ENCODE results near the gene APLP1. TPM values are rescaled to one million over a fixed set of nuclear protein-coding genes. Genes with fewer than 3 reads are reported as not detected.
"Not testable (repeated sequence)": the region's sequence is repeated elsewhere in the genome, so short reads cannot be mapped to it uniquely, and the experiment has no call there.

The APLP1 gene
- 23.6 TPM for polyA plus RNA-seq (2012; ENCODE audit: insufficient read depth, insufficient read length)

DNA sequence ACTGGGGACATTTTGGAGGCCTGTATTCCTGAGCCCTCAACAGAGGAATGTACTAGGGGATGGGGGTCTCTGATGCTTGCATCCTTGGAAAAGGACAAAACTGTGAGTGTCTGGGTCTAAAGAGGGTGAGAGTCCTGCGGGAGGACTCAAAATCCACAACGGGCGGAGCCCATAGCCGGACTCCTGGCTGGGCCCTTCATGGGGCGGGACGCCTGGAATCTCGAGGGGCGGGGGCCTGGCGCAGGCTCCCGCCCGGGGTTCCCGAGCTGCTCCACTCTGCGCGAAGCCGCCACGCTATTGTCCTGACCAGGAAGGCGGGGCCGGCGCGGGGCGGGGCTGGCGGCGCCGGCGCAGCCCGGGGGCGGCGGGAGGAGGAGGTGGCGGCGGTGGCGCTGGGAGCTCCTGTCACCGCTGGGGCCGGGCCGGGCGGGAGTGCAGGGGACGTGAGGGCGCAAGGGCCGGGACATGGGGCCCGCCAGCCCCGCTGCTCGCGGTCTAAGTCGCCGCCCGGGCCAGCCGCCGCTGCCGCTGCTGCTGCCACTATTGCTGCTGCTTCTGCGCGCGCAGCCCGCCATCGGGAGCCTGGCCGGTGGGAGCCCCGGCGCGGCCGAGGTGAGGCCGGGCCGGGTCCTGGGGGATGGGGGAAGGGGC, at the start of gene APLP1:
TSS of gene APLP1 (plus strand) at position 403 of the 651 bp plus-strand sequence. CDS start at position 466, 63 bp downstream.
- peak within 1 kb of the TSS; percentile 49 for H3K4me3 ChIP-seq (ENCODE audit: low read length)
- DNase-seq (ENCODE audit: low read depth, low spot score) = no peak

DNA sequence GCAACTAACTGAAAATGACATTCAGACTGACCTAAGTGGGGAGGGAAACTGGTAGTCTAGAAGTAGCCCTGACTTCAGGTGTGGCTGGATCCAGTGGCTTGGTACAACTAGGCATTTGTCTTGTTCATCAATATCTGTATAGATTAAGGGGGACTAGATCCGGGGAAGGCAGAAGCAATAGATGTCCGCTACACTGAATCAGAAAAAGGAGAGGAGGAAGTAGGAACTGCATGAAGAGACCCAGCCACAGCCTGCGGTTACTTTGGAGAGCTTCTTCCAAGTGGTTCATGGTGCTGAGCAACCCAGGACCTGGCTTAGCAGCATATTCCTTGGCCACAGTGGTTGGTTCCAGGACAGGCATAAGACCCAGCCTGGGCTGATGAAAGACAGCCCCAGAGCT, 45.8 kb upstream of the APLP1 start:
- DNase-seq (ENCODE audit: low read depth, low spot score) = peak; percentile 41
- H3K4me3 ChIP-seq (ENCODE audit: low read length) = peak overlapping the region; percentile 7; the same call in 1 of the 2 replicates

DNA sequence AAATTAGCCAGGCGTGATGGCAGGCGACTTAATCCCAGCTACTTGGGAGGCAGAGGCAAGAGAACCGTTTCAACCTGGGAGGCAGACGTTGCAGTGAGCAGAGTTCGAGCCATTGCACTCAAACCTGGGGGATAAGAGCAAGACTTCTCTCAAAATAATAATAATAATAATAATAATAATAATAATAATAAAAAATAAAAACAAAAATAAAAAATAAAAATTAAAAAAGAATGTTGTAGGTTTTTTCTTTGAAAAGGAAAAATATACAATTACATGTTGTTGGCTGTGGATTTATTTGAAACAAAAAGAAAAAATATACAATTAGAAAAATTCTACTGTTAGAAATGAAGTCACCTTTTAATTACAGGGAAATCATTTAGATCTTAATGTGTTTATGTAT, 44.2 kb upstream of the APLP1 start:
- DNase-seq (ENCODE audit: low read depth, low spot score) = no peak
- H3K4me3 ChIP-seq (ENCODE audit: low read length) = no peak overlapping the region

DNA sequence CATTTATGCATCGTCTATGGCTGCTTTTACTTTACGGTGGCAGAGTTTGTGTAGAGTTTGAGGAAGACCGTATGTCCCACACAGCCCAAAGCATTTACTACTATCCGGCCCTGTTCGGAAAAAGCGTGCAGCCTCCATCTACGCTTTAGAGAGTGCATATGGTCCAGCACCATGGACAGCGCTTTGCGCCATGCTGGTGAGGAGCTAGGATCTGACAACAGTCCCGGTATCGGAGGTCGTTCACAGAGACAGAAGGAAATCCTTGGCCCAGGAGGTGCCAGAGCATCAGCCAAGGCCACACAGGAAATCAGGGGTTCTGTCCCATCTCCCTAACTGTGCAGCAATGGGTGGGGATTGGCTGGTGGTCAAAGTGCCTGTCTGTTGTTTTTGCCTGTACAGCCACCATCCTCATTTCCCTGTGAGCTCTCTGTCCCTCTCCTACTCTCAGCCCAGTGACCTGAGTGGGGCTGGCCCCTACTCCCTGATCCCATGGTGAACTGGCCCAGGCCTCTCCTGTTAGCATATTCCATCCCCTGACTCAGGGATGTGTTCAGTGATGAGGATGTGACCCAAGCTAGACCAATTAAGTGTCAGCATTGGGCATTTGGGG, 39.6 kb upstream of the APLP1 start:
- no peak overlapping the region for H3K4me3 ChIP-seq (ENCODE audit: low read length)
- DNase-seq (ENCODE audit: low read depth, low spot score) = peak; percentile 51

DNA sequence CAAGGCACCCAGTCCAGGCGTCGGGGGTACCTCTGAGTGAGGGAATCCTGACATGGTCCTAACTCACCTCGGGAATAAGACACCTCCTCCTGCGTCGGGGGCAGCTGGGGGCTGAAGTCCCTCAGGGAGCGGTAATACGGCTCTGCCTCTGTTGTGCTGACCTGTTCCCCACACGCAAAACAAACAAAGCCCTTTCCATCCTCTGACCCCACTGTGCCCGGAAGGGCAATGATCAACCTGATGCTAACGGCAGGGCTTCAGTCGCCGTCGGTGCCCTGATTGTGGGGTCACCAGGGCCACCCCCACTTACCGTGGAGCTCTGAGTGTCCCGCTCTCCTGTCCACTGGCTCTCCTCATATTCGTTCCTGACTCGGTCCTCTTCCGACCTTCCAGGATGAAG, 37.4 kb upstream of the APLP1 start:
- no peak overlapping the region for H3K4me3 ChIP-seq (ENCODE audit: low read length)
- no peak for DNase-seq (ENCODE audit: low read depth, low spot score)

DNA sequence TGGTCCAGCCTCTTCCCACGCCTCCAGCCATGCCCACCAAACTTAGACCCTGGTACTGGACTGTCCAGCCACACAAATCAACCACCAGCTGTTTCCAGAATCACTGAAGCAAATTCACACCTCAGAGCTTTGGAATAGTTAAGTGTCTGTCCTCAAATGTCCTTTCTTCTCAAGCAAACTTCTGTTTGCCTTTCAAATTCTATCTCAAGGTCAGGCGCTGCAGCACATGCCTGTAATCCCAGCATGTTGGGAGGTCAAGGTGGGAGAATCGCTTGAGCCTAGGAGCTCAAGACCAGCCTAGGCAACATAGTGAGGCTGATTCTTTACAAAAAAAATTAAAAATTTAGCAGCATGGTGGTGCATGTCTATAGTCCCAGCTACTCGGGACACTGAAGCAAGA, 36.3 kb upstream of the APLP1 start:
- DNase-seq (ENCODE audit: low read depth, low spot score) = no peak
- no peak overlapping the region for H3K4me3 ChIP-seq (ENCODE audit: low read length)

DNA sequence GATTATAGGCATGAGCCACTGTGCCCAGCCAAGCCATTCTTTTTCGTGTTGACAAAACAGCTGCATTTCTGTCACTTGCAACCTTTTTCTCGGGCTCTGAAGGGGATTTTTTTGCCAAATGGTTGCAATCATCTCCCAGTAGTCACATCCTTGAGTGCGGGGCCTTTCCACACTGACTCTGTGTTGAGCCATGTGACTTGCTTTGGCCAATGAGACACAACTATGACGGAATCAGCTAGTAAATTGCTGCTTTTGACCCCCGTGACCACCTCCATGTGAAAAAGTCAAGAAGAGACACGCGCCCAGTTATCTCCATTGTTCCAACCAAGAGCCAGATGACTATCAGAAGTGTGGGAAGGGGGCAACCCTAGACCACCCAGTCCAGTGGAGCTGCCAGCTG, 34.4 kb upstream of the APLP1 start:
- no peak overlapping the region for H3K4me3 ChIP-seq (ENCODE audit: low read length)
- no peak for DNase-seq (ENCODE audit: low read depth, low spot score)

DNA sequence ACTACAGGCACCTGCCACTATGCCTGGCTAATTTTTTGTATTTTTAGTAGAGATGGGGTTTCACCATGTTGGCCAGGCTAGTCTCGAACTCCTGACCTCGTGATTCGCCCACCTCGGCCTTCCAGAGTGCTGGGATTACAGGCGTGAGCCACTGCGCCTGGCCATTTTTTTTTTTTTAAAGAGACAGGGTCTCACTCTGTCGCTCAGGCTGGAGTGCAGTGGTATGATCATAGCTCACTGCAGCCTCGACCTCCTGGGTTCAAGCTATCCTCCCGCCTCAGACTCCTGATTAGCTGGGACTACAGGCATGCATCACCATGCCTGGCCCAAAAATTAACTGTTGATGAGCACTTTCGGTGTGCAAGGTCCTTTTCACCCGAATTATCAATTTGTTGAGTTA, 32.3 kb upstream of the APLP1 start:
- not testable (repeated sequence) for H3K4me3 ChIP-seq (ENCODE audit: low read length); DNase-seq (ENCODE audit: low read depth, low spot score)

DNA sequence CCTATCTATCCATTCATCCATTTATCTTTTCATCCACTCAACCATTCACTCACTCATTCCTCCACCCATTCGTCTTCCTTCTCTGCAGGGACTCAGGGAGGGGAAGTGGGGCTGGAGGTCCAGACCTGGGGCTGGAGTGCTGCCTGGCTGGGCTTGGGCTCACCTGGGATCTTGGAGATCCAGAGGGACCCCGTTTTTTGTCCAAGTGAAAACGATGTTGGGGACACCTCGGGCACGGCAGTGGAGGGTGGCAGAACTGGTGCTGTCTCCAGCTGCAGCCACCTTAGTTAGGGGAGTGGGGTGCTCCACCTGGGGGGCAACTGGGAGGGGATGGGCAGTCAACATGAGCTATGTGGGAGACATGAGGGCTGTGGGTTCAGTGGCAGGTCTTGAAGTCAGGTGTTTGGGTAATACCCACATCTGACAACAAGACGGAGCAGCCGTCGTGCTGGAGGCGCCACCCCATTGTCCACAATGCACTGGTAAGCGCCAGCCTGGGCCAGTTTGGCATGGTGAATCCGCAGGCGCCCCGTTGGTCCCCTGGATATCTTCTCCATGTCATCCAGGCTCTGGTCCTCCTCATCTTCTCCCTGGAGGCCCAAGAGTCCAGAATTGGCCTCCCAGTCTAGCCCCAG, 26.3 kb upstream of the APLP1 start:
- no peak for DNase-seq (ENCODE audit: low read depth, low spot score)
- H3K4me3 ChIP-seq (ENCODE audit: low read length) = no peak overlapping the region

DNA sequence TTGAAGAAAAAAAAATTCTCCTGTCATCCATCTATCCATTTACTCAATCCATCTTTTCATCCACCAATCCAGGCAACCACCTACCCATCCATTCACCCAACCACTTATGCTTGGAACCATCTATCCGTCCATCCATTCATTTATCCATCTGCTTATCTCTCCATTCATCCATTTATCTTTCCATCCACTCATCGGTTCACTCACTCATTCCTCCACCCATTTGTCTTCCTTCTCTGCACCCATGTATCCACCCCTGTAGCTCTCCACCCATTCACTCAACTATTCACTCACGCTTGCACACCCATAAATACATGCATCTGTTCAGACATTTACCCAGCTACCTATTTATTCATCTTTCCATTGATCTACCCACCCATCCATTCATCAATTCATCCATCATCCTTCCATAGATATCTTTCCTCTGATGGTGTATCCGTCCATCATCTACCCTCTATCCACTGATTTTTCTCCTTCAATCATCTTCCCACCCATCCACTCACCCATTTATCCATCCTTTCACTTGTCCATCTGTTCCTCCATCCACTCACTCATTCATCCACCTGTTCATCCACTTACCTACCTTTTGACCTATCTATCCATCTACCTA, 25.6 kb upstream of the APLP1 start:
- no peak for DNase-seq (ENCODE audit: low read depth, low spot score)

DNA sequence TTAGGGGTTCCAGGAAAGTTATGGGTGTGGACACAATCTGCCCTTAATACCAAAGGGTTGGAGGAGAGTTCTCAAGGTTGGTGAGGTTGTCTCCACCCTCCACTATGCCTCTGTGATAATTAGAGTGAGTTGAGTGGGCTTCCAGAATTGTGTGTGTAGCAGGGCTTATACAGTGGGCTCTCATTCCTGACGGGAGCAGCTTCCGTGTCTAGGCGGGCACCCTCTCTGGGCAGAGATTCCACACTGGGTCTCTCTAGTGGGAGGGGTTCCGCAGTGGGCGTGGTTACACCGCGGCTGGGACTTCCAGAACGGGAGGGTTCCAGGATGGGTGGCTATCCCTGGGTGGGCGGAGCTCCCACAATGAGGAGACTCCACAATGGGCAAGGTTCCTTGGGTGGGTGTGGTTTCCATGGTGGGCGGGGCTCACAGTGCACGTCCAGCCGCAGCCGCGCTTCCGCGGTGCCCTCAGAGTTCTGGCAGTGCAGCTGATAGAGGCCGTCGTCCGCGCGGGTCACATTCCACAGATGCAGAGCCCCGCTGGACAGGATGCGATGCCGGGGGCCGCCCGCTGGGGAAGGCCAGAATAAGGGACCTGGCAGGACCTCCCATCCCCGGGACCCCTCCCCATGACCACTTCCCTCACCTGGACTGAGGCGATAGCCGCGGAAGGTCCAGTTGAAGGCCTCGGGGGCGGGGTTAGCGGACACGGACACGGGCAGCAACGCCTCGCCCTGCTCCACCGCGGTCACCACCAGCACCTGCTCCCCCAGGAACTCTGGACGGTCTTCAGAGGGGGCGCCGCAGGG, 24.5 kb upstream of the APLP1 start:
- no peak for DNase-seq (ENCODE audit: low read depth, low spot score)
- H3K4me3 ChIP-seq (ENCODE audit: low read length) = no peak overlapping the region

More for the DNA sequence above, 25.6 kb upstream of the APLP1 start:
- no peak overlapping the region for H3K4me3 ChIP-seq (ENCODE audit: low read length)

DNA sequence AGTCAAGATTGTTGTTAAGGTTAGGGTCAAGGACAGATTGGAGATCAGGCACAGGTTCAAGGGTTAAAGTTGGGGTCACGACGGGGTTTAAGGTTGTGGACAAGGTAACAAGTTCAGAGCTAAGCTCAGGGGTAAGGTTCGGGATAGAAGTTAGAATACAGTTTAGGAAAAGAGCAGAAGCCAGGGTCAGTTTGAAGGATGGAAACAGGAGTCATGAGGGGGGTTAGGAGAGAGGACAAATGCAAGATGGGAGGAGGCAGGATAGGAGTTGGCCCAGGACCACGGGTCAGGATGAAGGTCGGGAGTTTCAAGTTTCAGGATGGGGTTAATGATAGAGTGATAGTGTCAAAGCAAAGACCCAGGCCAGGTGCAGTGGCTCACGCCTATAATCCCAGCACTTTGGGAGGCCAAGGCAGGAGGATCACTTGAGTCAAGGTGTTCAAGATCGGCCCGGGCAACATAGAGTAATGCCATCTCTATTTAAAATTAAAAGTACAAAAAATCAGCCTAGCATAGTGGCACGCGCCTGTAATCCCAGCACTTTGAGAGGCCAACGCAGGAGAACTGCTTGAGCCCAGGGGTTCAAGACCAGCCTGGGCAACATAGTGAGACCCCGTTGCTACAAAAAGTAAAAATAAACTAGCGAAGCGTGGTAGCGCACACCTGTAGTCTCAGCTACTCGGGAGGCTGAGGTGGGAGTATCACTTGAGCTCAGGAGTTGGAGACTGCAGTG, 23.7 kb upstream of the APLP1 start:
- no peak overlapping the region for H3K4me3 ChIP-seq (ENCODE audit: low read length)
- DNase-seq (ENCODE audit: low read depth, low spot score) = no peak

DNA sequence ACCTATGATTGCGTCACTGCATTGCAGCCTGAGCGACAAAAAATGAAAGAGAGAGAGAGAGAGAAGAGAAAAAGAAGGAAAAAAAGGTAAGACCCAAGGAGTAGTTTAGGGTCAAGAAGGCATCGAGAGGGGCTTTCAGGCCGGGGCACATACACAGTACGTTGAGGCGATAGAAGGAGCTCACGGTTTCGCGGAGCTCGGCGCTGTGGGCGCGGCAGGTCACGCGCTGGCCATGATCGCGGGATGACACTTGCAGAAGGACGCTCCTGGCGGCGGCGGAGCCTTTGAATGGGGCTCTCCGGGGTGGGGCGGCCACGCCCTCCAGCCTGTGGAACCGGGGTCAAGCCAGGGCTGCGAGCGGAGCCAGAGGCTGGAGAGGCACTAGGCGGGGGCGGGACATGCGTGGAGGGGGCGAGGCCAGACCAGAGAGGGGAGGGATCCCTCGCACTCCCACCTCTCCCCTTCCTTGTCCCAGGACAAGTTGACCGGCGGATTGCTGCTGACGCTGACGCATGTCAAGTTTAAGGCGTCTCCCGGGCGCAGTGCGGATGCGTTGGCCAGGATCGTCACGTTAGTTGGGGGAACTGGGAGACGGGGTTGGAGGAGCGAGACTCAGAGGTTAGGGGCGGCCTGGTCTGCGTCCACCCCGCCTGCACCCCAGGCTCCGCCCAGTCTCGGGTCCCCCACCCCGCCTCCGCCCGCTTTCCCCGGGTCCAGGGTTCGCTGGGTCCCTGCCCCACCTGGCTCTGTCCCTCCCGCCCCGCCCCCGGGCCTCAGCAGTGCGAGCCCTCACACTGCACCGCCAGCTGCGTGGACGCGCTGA, 22.9 kb upstream of the APLP1 start:
- H3K4me3 ChIP-seq (ENCODE audit: low read length) = no peak overlapping the region
- DNase-seq (ENCODE audit: low read depth, low spot score) = no peak

DNA sequence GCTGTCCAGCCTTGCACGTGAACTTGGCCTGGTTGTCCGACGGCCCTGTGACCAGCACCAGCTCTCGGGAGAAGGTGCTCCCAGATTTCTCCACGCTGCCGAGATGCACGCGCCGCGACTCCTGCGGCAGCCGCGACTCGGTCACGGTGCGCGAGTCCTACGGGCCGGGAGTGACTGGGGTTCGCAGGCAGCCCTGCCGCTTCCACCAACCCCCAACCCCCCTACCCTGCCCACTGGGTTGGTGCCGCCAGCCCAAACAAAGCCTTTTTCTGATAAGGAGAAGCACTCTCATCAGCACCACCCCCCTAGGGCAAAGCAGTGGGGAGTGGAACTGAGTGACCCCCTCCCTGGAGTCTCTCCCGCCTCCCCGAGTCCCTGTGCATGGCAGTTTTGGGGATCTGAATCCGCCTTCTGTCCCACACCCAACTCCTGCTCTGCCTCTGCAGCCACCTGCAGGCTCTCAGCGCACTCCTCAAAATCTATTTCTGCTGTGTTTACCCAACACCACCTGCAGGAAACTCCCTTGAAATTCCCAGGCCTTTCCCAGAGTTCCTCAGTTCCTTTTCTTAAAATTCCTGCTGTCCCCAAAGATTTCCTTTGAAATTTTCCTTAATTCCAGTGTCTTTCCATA, 22.2 kb upstream of the APLP1 start:
- no peak for DNase-seq (ENCODE audit: low read depth, low spot score)
- H3K4me3 ChIP-seq (ENCODE audit: low read length) = no peak overlapping the region

DNA sequence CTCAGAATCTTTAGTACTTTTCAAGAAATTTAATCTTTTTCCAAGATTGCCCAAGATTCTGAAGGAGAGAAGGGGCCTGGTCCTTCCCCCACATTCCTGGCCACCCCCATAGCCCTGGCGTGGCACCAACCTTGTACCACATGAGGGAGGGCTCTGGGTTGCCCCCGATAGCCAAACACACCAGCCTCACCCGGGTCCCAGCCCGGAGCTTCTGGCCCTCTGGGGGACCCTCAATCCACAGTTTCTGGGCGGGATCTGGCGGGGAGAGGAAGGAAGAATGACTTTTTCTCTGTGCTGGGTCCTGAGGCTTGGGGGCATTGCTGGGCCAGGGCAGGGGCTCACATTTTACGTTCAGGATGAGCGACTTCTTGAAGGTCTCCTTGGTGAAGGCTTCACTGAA, 20.5 kb upstream of the APLP1 start:
- DNase-seq (ENCODE audit: low read depth, low spot score) = no peak
- H3K4me3 ChIP-seq (ENCODE audit: low read length) = no peak overlapping the region

DNA sequence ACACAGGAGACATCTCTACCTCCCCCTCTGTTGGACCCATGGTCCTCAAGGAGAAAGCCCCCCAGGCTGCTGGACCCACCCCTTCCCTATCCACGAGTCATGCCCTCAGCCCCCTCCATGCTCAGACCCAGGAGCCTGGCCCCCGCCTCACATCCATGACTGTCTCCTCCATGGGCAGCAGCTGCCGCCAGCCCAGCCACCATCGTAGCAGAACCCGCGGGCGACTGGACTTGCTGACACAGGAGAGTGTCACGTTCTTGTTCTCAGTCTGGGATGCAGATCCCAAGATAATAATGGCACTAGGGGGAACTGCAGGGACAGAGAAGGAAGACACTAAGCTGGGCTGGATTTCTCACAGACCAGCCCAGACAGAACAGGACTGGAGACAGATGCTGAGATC, 19.9 kb upstream of the APLP1 start:
- no peak overlapping the region for H3K4me3 ChIP-seq (ENCODE audit: low read length)
- no peak for DNase-seq (ENCODE audit: low read depth, low spot score)

DNA sequence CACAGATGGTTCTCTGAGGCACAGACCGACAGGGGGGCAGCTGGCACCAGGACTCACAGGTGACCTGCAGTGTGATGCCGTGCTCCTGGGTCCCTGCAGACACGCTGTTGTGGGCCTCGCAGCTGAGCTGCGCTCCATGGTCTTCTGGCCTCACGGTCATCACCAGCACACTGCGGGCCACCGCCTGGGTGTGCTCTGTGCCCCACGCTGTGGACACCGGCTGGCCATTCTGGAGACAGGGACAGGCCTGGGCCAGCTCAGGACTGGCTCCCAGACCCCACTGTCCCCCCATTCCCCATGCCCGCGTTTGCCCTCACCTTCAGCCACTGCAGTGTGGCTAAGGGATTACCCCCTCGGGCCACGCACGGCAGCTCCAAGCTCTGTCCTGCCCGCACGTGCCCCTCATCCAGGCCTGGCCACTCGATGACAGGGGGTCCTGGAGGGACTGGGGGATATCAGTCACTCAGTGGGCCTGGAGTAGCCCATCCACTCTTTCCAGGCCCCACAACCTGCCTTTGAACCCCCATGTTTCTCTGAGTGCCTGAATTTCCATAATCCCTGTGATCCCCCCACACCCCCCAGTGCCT, 19.4 kb upstream of the APLP1 start:
- H3K4me3 ChIP-seq (ENCODE audit: low read length) = no peak overlapping the region
- no peak for DNase-seq (ENCODE audit: low read depth, low spot score)

Data from Jurkat, Clone E6-1 (cell line).